HG03439 (cell line): ENCODE measurements around the gene RIT1.
"Not testable (repeated sequence)": the region's sequence is repeated elsewhere in the genome, so short reads cannot be mapped to it uniquely, and the experiment has no call there.

Experiments used
- ATAC-seq: cut with Tn5 transposase; IDR thresholded peaks from one replicate; pipeline ENCODE4 v1.9.1; 2021; ENCODE audit warnings: mild to moderate bottlenecking, moderate library complexity; ENCODE audit not compliant: unreplicated experiment

The RIT1 gene

DNA sequence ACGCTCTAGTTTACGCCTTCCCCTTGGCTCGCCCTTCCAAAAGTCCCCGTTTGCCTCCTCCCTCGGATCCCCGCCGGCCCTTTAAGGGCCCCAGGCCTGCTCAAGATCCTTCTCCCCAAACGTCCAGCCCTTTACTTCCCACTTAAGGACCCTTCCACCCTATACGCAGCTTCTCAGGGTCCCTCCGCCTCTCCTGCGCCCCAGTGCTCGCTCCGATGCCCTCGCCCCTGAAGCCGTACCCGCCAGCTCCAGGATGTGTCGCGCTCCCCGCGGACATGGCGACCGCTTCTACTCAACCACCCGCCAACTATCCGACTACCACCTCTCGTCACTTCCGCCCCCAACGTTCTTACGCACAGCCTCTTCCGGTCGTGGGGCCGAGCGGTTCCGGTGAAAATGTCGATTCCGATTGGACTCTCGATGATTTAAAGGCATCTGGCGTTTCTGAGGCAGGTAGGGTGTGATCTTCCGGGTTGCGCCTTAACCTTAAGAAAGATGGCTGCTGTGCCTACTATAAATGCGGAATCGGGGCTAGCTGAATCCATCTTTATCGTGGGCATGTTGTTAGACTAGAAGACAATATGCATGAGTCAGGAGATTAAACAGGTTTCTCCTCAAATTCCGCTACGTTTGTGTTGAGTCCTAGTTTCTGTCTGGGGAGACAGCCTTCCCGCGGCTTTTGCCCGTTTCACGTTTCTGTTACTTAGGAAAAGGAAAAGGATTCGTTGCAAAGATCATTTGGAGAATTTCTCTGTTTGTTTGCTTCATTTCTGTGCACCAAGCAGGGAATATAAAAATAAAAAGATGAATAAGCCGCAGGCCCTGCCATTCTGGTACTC, 23.2 kb upstream of the RIT1 start, which contains the start of gene KHDC4:
TSS of gene KHDC4 (minus strand) at position 317 of the 839 bp plus-strand sequence. CDS start at position 277, 40 bp downstream.
- peak; percentile 91 for ATAC-seq

DNA sequence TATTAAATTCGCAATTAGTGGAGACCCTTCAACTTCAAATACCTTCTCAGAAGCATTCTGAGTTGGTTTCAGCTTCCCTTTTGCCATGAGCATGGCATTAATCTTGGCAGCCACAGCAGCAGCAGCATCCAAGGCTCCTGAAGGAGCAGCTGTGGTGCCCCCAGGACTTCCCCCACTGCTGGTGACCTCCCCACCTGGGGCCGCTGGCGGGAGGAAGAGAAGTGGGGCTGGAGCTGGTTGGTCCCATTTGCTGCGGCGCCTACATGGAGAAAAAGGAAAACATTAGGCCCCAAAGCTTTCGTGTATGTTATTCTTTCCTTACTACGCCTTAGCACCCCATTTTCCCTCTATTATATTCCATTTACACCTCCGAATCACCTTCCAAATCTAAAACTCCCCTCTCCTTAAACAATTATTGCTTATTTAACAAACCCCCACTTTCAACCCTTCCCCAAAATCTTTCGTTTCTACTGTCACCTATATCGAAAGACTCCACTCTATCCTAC, 22.5 kb upstream of the RIT1 start:
- ATAC-seq, result no peak

DNA sequence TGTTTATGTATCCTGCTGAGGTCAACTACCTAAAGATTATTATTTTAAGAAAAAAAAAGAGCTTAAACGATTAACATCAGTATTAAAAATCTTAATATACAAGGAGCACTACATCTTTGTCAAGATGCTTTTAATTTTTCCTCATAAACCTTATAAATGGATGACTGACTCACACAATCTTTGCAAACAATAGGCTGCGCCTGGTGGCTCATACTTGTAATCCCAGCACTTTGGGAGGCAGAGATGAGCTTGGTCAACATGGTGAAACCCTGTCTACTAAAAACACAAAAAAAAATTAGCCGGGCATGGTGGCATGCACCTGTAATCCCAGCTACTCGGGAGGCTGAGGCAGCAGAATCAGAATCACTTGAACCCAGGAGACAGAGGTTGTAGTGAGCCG, 21.3 kb upstream of the RIT1 start:
- ATAC-seq, result no peak

DNA sequence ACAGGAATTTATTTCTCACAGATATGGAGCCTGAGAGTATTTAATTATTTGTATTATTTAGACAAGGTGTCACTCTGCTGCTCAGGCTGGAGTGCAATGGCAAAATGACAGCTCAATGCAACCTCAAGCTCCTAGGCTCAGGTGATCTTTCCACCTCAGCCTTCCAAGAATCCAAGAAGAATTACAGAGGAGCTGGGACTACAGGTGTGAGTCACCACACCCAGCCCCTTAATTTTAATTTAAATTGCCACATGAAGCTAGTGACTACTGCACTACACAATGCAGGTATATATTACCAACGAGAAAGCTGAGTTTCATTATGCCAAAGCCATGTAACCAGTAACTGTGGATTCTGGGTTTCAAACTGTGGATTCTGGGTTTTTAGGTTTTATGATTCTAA, 20.9 kb upstream of the RIT1 start:
- ATAC-seq, result no peak

DNA sequence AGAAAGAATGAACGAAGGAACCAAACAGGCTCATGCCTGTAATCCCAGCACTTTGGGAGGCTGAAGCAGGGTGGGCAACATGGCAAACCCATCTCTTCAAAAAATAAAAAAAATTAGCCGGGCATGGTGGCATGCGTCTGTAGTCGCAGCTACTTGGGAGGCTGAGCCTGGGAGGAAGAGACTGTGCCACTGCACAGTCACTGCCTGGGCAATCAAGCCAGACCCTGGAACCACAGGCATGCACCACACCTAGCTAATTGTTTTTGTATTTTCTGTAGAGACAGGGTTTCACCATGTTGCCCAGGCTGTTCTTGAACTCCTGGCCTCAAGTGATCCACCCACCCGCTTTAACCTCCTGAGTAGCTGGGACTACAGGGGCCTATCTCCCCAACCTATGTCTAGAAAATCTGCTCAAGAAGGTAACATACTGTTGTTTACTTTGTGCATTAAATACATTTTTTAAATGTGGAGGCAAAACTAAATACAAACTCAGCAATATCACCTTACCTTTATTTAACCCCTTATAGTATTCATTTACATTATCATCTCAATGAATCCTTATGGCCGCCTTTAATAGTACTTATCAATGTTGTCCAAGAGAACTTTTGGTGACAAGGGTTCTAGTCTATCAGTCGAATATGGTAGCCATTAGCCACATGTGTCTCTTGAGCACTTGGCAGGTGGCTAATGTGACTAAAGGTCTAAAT, 20.3 kb upstream of the RIT1 start:
- no peak for ATAC-seq

DNA sequence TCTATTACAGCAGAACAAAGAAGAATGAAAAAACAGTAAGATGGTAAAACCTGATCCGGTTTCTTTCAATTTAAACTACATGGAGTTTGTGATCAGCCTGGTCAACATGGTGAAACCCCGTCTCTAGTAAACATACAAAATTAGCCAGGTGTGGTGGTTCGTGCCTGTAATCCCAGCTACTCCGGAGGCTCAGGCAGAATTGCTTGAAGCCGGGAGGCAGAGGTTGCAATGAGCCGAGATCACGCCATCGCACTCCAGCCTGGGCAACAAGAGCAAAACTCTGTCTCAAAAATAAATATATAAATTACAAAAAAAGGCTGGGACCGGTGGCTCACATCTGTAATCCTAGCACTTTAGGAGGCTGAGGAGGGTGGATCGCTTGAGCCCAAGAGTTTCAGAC, 19.6 kb upstream of the RIT1 start:
- not testable (repeated sequence) for ATAC-seq

DNA sequence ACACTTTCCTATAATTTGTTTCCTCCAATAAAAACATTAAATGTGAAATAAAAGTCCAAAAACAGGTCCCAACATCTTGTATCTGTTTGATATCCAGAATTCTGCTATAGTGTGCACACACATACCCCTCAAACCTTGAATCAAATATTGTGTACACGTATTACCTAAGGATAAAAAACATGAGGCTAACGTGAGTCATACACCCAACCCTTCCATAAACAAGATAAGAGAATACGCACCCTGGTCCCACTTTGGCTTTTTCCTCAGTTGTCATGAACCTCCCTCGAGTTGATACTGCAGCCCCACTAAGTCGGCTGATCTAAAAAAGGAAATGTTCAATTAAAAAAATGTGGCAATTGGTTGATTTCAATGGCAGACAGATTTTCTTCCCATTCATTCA, 17.9 kb upstream of the RIT1 start:
- ATAC-seq, result no peak

DNA sequence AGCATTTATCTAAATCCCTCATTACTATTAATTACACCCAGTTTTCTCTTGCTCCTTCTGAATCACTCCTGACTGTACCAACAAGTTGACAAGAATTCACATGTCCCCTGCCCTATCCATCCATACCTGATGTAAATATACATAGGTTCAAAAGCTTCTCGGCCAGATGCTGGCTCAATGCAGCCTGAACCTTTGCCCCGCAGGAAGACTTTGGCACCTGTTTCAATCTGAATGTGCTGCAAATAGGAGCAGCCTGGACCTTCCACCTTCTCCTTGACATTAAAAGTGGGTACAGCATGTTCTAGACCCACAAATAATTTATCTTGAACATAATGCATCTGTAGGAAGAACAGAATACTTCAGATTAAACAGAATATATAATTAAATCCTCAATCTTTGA, 14.4 kb upstream of the RIT1 start:
- ATAC-seq, result no peak

DNA sequence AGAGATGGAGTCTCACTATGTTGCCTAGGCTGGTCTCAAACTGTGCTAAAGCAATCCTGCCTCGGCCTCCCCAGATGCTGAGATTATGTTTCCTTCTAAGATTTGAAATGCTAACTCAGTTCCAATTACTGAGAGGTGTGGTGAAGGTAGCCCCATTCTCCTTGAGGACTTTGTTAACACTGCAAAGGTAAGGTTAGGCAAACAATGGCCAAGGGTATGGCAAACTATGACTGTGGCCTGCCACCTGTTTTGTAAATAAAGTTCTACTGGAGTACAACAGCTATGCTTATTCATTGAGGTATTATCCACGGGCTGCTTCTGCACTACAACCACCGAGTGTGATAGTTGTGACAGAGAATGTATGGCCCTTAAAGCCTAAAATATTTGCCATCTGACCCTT, 9.6 kb upstream of the RIT1 start:
- ATAC-seq, result no peak

DNA sequence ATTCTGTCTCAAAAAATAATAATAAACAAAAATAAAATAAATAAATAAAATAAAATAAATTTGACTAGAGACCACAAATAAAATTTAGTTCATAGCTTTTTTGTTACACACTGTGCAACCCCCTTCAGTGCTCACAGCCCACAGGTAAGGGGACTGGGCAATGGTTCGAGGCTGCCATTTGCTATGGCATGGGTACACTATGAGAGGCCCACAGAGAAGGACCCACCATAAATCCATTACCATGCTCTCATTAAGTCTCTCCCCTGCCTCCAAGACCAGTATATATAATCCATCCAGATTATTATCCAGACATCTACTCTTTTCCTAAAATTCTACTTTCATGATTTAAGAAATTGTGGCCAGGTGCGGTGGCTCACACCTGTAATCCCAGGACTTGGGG, 8.7 kb upstream of the RIT1 start:
- ATAC-seq, result no peak

DNA sequence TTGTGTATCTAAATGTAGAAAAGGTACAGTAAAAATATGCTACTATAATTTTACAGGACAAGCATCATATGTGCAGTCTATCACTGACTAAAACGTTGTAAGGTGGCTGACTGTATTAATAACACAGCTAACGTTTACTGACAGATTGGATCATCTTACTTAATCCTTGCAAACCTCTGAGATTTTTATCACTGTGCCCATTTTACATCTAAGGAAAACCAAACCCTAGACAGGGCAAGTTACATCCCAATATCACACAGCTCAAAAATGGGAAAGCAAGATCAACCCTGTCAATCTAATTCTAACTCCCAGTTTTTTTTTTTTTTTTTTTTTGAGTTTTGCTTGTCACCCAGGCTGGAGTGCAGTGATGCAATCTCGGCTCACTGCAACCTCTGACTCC, 7.5 kb upstream of the RIT1 start:
- no peak for ATAC-seq

DNA sequence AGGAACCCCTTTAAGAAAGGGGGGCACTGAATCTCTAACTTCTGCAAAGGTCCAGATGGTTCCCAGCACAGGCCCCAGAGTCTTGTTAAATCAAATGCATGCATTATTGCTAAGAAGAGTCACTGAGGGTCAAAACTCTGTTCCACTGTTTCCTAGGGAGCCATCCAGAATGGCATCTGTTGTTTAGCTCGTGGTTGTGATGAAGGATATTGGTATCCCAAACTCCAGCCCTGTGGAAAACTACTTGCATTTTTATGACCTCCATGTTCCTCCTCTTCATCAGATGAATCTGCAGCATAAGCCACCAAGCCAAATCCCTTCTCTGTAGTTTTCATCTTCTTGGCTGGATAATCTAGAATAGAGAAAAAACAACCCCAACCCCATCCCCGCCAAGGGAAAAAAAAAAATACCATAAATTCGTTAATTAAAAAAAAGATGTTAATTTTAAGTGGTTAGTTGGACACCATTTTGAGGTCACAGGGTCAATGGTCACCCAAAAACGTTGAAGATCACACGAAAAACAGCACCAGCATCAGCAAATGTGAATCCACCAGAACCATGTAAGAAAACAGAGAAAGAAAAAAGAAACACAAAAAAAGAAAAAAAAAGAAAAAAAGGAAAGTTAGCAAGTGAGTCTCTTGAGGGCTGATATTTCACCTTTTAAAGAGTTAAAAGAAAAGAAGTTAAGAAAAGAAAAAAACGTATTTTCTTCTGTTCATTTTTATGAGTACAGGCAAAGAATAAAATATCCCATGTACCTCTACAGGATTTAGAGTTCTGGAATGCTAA, 3.0 kb upstream of the RIT1 start:
- ATAC-seq, result no peak

DNA sequence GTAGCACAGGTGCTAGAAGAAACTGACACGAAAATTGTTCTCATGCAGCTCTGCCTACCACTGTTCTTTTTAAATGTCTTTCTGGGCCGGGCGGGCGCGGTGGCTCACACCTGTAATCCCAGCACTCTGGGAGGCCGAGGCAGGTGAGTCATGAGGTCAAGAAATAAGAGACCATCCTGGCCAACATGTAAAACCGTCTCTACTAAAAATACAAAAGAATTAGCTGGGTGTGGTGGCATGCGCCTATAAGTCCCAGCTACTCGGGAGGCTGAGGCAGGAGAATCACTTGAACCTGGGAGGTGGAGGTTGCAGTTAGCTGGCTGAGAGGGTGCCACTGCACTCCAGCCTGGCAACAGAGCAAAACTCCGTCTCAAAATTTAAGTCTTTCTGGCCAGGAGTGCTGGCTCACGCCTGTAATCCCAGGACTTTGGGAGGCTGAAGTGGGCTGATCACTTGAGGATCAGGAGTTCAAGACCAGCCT, 947 bp upstream of the RIT1 start:
- no peak for ATAC-seq

DNA sequence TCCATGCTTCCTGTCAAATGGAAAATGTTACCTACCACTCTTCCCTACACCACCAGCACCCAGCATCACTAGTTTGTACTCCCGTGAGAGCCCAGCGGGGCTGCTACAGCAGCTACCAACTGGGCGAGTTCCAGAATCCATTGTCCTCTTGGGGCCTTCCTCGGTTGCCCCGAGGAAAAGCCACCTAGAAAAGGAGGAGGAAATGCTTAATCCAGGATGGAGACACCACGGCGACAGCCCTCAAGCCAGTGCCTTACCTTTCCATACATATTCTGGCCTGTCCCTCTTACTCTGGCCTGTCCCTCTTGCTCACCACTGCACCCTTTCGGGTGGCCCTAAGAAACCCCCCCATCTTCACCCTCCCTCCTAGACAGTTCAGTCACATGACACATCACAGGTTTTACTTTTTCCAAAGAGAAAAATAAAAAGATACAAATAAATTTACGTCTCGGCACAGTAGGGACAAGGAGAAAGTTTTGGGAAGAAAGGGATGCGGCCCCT, 478 bp downstream of the RIT1 start:
- no peak for ATAC-seq

DNA sequence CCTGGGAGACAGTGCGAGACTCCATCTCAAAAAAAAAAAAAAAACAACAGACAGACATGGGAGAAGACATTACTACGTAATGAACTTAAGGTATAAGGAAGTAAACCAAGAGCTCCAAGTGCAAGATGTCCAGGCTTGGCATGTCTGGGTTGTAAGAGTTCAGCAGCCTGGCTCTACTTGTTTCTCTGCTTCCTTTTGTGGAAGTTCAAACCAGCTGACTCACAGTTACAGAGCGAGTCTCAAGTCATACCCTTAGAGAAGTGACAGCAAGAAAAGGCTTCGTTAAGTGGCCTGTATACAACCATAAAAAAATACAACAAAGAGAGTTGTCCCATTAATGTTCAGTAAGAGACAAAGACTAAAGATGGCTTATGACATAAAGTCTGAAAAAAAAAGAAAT, 1.3 kb downstream of the RIT1 start:
- ATAC-seq, result no peak

DNA sequence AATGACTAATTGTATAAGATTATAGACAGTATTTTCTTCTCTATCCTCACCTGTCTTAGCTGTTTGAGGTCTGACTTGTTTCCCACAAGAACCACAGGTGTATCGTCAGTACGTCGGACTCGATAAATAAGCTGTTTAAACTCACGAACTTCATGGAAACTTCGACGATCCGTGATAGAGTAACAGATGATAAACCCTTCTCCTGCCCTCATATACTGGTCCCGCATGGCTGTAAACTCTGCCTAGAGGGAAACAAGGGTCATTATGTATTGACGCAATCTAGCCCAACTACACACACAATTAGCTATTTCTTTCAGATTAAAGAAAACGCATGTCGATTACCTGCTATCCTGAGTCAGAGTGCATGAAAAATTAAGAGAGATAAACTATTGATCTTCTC, 6.9 kb downstream of the RIT1 start:
- ATAC-seq, result no peak

DNA sequence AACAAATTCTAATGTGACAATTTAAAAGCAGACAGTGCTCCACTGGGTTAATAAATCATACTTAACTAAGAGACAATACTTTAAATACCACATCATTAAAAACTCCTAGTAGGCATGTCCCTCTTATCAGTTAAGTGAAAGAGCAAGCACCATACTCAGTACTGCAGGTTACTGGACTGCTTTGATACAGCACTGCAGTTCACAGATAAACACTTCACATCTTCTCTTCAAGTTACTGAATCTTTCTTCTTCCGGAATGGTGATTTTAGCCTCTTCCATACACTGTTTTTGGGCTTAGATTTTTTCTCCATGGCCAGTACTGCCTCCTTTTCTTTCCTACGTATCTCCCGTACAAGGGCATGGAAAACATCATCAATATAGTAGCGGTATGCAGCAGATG, 11.0 kb downstream of the RIT1 start:
- no peak for ATAC-seq

DNA sequence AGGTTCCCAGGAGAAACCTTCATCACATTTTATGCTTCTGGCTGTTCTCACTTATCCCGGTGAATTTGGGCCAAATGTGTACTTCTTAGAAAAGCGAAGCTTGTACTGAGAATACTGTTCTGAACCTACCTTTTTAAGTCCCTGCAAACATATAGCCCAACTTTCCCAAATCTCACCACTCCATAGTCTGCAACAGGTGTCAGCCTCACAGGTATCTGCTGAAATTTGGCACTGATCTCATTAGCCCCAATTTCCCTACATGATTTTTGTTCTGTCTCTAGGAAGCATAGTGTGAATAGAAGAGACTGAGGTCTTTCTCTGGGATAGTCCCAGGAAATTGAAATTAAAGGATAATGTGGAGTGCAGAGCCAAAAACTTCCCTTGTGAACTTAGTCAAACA, 11.5 kb downstream of the RIT1 start:
- ATAC-seq, result no peak

DNA sequence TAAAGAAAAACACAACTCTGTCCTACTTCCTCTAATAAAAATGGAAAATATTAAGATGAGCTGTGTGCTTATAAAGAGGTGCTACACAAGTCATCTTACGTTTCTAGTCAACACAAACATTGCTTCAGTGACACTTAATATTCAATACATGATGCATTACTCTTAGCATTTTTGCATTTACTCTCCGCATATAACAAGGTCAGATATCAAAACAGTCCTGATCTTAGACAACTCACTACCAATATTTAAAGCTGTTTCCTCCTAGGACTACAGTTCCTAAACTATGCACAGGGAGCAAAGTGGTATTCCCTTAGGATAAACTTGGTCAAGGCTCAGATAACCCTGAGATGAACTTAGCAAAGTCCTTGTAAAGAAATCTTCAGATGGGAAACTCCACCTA, 12.3 kb downstream of the RIT1 start:
- no peak for ATAC-seq

DNA sequence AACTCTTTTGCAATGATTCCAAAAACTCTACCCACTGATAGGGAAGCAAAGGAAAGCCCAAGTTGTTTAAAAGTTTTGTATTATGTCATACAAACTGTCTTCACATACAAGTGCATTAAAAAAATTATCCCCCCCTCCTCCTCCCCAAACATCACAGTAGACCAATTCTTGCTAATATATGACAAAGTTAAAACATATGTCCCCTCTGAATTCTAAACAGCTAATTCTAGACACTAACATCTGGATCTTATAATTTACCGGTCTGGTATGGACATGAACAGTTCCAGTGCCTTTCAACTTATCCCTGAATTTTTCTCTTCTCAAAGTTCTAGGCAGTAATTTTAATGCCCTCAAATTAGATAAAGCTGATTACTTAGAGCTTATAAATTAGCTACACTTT, 13.4 kb downstream of the RIT1 start:
- no peak for ATAC-seq

DNA sequence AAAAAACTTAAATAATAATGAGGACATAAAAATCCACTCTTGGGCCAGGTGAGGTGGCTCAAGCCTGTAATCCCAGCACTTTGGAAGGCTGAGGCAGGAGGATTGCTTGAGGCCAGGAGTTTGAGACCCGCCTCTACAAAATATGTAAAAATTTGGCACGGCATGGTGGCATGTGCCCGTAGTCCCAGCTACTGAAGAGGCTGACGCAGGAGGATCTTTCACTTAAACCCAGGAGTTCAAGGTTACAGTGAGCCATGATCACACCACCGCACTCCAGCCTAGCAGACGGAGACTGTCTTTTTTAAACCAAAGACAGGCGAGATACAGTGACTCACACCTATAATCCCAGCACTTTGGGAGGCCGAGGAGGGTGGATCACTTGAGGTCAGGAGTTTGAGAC, 14.7 kb downstream of the RIT1 start:
- ATAC-seq, result not testable (repeated sequence)
